GM12891 (cell line): ENCODE data around the gene ADAMTS17.

Experiments used
- POLR2A ChIP-seq: IDR thresholded peaks from 2 replicates; pipeline ENCODE4 v1.6.1; 2011; ENCODE audit warnings: low read depth, low read length, control low read depth
- POLR2AphosphoS5 ChIP-seq: IDR thresholded peaks from 2 replicates; pipeline ENCODE4 v1.6.1; 2011; ENCODE audit warnings: low read depth, low read length, control low read depth
- POU2F2 ChIP-seq: IDR thresholded peaks from 2 replicates; pipeline ENCODE4 v1.6.1; 2011; ENCODE audit warnings: low read depth, mild to moderate bottlenecking, control low read depth, low read length, moderate library complexity
- SPI1 ChIP-seq: IDR thresholded peaks from 2 replicates; pipeline ENCODE4 v1.6.1; 2011; ENCODE audit warnings: low read depth, low read length, control low read depth
- TAF1 ChIP-seq: IDR thresholded peaks from 2 replicates; pipeline ENCODE4 v1.6.1; 2011; ENCODE audit warnings: low read depth, low read length, control low read depth

- TF ChIP-seq POLR2A (no peak), POLR2AphosphoS5 (no peak), TAF1 (no peak), SPI1 (no peak), POU2F2 (no peak)
Measured at GRCh38 chr15:100263721-100264455, 77.9 kb downstream of the ADAMTS17 start.
